D721Med (cell line): ENCODE results near the gene FAM114A2.

ENCODE experiments used
- DNase-seq: peaks from one replicate; pipeline ENCODE4 v3.0.0; 2011; ENCODE audit warnings: low spot score; ENCODE audit not compliant: insufficient read length
- FAIRE-seq: peaks from 2 replicates; lab custom pipeline; 2011; peaks lifted over from hg19 to GRCh38; lab: Jason Lieb, UNC
- CTCF ChIP-seq: IDR thresholded peaks from 2 replicates; pipeline ENCODE4 v1.5.1; 2012; ENCODE audit warnings: mild to moderate bottlenecking, control low read depth; ENCODE audit not compliant: insufficient read depth; ENCODE audit errors: missing control alignments

FAM114A2 gene

GRCh38 chr5:154060606-154061005 lies 21.9 kb upstream of the FAM114A2 start:
- no peak for TF ChIP-seq CTCF
- DNase-seq (no peak), FAIRE-seq (no peak)

GRCh38 chr5:154059583-154059982 lies 20.9 kb upstream of the FAM114A2 start:
- no peak for TF ChIP-seq CTCF
- FAIRE-seq (no peak), DNase-seq (no peak)

GRCh38 chr5:154059039-154059430 lies 20.3 kb upstream of the FAM114A2 start:
- FAIRE-seq (no peak), DNase-seq (no peak)
- TF ChIP-seq CTCF = no peak

- FAIRE-seq (peak; percentile 81), DNase-seq (no peak)
Measured at GRCh38 chr5:154058055-154059038, 19.6 kb upstream of the FAM114A2 start.

GRCh38 chr5:154055201-154055600 lies 16.5 kb upstream of the FAM114A2 start:
- no peak for FAIRE-seq
- no peak for DNase-seq
- no peak for TF ChIP-seq CTCF

More at GRCh38 chr5:154058055-154059038, 19.6 kb upstream of the FAM114A2 start:
- no peak for TF ChIP-seq CTCF

- no peak for FAIRE-seq
- no peak for DNase-seq
- no peak for TF ChIP-seq CTCF
Measured at GRCh38 chr5:154053468-154053867, 14.8 kb upstream of the FAM114A2 start.

GRCh38 chr5:154049636-154050035 lies 10.9 kb upstream of the FAM114A2 start:
- no peak for TF ChIP-seq CTCF
- no peak for DNase-seq
- no peak for FAIRE-seq
